ENCODE results near the gene ARVCF.

GRCh38 chr22:19966908-19967750 lies 49.5 kb downstream of the ARVCF start:
- TF ChIP-seq REST (IDR thresholded peaks at IDR 0.05; ENCODE audit: insufficient replicate concordance, low read depth) (no peak), CTCF (IDR thresholded peaks at IDR 0.05; ENCODE audit: insufficient read depth, low read length) (no peak), GABPA (IDR thresholded peaks at IDR 0.05; ENCODE audit: low read depth) (no peak), POLR2AphosphoS5 (IDR thresholded peaks at IDR 0.05; ENCODE audit: low read depth) (no peak), SPI1 (IDR thresholded peaks at IDR 0.05; ENCODE audit: borderline replicate concordance, low read depth) (no peak)

Measured in HL-60 (cell line).